ENCODE measurements around the gene USP47. TPM values are rescaled to one million over a fixed set of nuclear protein-coding genes. Genes with fewer than 3 reads are reported as not detected.

USP47 gene
- total RNA-seq, 1 experiment from 2014 or later = 37.5 TPM

- Mint-ChIP-seq H3K27ac (ENCODE audit: unreplicated experiment) (no peak overlapping the region), H3K36me3 (ENCODE audit: insufficient read depth, unreplicated experiment) (peaks cover 32% of the 10 kb centered on the region), H3K27me3 (ENCODE audit: unreplicated experiment) (no peaks in the 10 kb centered on the region), H3K9me3 (ENCODE audit: low read depth, unreplicated experiment) (no peaks in the 10 kb centered on the region), H3K4me1 (ENCODE audit: low read depth, unreplicated experiment) (no peaks in the 10 kb centered on the region), H3K4me3 (ENCODE audit: low read depth, unreplicated experiment) (no peak overlapping the region)
- intact Hi-C loops (cut with micrococcal nuclease; ENCODE audit: unreplicated experiment) = no loop called here
- no peak for DNase-seq
- CTCF ChIA-PET = interaction anchor here (0.6 to 1.1 kb wide), 2 partner anchors 11 to 16 kb away, joined by 3 read pairs; no protein-coding TSS in a partner anchor
- BruUV-seq (replicated peaks) = no TSS peak
- TF ChIP-seq CTCF (IDR thresholded peaks at IDR 0.05; ENCODE audit: unreplicated experiment) = no peak
Observed at GRCh38 chr11:11956006-11956405, 114.2 kb downstream of the USP47 start.

GRCh38 chr11:11958403-11959231 lies 116.8 kb downstream of the USP47 start:
- intact Hi-C loops (cut with micrococcal nuclease; ENCODE audit: unreplicated experiment) = no loop called here
- Mint-ChIP-seq H3K27ac (ENCODE audit: unreplicated experiment) (no peak overlapping the region), H3K36me3 (ENCODE audit: insufficient read depth, unreplicated experiment) (peaks cover 18% of the 10 kb centered on the region), H3K4me1 (ENCODE audit: low read depth, unreplicated experiment) (no peaks in the 10 kb centered on the region), H3K9me3 (ENCODE audit: low read depth, unreplicated experiment) (no peaks in the 10 kb centered on the region), H3K27me3 (ENCODE audit: unreplicated experiment) (no peaks in the 10 kb centered on the region), H3K4me3 (ENCODE audit: low read depth, unreplicated experiment) (no peak overlapping the region)
- CTCF ChIA-PET = no interaction called here
- TF ChIP-seq CTCF (IDR thresholded peaks at IDR 0.05; ENCODE audit: unreplicated experiment) = no peak
- DNase-seq = no peak
- BruUV-seq (replicated peaks) = no TSS peak

GRCh38 chr11:11959601-11960000 lies 117.8 kb downstream of the USP47 start:
- Mint-ChIP-seq H3K36me3 (ENCODE audit: insufficient read depth, unreplicated experiment) (peaks cover 16% of the 10 kb centered on the region), H3K4me1 (ENCODE audit: low read depth, unreplicated experiment) (no peaks in the 10 kb centered on the region), H3K4me3 (ENCODE audit: low read depth, unreplicated experiment) (no peak overlapping the region), H3K27ac (ENCODE audit: unreplicated experiment) (no peak overlapping the region), H3K9me3 (ENCODE audit: low read depth, unreplicated experiment) (no peaks in the 10 kb centered on the region), H3K27me3 (ENCODE audit: unreplicated experiment) (no peaks in the 10 kb centered on the region)
- intact Hi-C loops (cut with micrococcal nuclease; ENCODE audit: unreplicated experiment) = no loop called here
- CTCF ChIA-PET = no interaction called here
- BruUV-seq (replicated peaks) = no TSS peak
- DNase-seq = no peak
- no peak for TF ChIP-seq CTCF (IDR thresholded peaks at IDR 0.05; ENCODE audit: unreplicated experiment)

GRCh38 chr11:11960687-11961086 lies 118.9 kb downstream of the USP47 start:
- intact Hi-C loops (cut with micrococcal nuclease; ENCODE audit: unreplicated experiment) = no loop called here
- BruUV-seq (replicated peaks) = no TSS peak
- CTCF ChIA-PET = no interaction called here
- DNase-seq = no peak
- Mint-ChIP-seq H3K27me3 (ENCODE audit: unreplicated experiment) (no peaks in the 10 kb centered on the region), H3K4me1 (ENCODE audit: low read depth, unreplicated experiment) (no peaks in the 10 kb centered on the region), H3K9me3 (ENCODE audit: low read depth, unreplicated experiment) (no peaks in the 10 kb centered on the region), H3K27ac (ENCODE audit: unreplicated experiment) (no peak overlapping the region), H3K36me3 (ENCODE audit: insufficient read depth, unreplicated experiment) (peaks cover 16% of the 10 kb centered on the region), H3K4me3 (ENCODE audit: low read depth, unreplicated experiment) (no peak overlapping the region)
- no peak for TF ChIP-seq CTCF (IDR thresholded peaks at IDR 0.05; ENCODE audit: unreplicated experiment)

Data from Calu3 (cell line).